DMS 273 treated with DMSO at 0.1 percent for 48 hours (cell line): ENCODE data around the gene EPHB2.
"Not testable (repeated sequence)": the region's sequence is repeated elsewhere in the genome, so short reads cannot be mapped to it uniquely, and the experiment has no call there.

ENCODE experiments used
- DNase-seq: peaks from one replicate; lab custom pipeline; 2025; lab: John Stamatoyannopoulos, UW

Gene EPHB2

DNA sequence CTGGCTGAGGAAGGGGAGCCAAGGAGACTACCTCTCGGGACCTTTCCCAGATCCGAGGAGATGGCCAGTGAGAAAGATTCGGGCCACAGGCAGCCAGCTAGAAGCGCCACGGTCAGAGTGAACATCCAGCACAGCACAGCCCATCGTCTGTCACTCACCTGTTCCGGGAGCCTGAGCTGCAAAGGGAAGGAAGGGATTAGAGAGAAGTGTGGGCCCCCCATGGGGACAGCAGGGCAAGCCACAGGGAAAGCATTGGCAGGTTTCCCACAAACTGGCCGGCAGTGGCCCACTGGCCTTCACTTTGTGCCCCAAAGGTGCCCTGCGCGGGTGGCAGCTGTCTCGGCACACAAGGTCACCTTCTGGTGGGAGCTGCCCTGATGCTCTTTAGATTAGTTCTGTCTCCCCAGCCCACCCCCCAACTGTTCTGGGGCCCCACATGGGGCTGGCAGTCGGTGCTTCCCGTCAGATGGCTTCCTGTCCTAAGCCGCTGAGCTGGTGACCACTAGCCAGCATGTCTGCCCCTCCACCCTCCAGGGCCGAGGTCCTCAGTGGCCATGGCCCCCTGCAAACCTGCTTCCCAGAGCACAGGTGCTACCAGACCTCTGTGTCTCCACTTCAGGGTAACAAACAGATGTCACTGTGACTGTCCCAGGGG lies 205.3 kb downstream of the EPHB2 start:
- no peak for DNase-seq

DNA sequence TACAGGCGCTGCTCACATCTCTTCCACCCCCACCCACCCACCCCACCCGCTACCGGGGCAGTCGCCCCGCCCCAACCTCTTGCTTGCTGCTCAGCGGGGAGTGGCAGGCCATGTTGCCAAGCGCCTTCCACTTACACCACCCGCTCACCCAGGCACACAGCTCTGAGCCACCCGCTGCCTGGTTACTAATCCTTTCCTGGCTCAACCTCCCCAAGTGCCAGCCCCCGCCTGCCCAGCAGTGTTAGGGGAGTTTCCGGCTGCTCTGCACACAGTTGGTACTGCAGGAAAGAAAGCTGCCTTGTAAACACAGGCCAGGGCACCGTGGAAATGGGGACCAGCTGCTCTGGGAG lies 205.8 kb downstream of the EPHB2 start:
- no peak for DNase-seq

DNA sequence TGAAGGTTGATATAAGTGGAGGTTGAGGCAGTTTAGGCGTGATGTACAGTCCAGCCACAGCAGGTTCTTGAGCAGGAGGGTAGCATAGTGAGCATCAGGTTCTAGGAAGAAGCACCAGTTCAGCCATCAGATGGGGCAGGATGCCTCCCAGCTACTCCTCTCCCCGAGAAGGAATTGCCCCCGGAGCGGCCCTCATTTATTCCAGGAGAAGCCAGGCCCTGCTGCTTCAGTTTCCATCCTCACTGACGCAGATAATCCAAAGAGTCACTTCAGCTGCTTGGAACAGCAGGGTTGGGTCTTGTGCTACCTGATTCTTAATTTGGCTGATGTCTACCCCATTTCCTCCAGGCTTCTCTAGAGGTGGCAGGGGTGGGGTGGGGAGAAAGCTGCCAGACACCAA lies 207.3 kb downstream of the EPHB2 start:
- DNase-seq = no peak

DNA sequence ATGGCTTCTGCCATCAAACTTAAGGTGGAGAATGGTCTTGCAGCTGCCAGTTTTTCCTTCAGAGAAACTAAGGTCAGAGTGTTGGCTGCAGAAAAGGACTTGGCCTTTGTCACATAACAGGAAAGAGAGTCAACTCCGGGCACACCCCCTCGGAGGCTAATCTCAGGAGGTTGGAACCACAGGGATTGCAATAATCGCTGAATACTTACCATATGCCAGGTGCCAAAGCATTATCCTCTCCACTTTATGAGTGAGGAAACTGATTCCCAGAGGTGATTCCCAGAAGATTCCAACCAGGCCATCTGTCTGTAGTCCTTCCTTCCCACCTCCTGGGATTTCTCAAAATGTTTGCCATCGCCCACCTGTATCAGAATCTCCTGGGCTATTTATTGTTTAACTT lies 208.0 kb downstream of the EPHB2 start:
- DNase-seq = no peak

DNA sequence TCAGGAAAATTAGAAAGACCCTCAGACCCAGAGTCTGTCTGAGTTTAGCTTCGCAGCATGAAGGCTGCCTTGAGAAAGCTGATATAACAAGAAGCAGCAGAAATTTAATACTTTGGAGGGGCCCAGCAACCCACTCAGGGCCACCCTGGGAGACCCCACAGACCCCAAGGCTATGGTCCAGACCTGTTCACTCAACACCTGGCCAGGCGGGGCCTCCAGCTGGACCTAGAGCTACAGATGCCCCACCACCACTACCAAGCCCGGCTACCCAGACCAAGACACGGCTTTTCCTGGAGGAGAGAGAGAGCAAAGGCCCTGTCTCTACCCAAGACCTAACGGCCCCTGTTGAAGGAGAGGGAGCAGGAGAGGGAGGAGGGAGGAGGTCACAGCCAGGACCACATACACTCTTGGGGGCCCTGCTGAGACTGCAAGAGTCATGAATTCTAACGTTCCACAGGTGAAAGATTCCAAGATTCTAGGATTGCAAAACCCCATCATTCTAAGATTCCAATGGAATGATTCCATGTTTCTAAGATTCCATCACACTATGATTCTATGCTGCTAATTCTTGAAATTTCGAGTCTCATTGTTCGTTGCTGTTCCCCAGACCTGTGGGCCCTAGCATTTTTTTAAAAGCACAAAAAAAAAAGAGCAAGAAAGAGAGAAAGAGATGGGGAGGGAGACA lies 208.8 kb downstream of the EPHB2 start:
- no peak for DNase-seq

DNA sequence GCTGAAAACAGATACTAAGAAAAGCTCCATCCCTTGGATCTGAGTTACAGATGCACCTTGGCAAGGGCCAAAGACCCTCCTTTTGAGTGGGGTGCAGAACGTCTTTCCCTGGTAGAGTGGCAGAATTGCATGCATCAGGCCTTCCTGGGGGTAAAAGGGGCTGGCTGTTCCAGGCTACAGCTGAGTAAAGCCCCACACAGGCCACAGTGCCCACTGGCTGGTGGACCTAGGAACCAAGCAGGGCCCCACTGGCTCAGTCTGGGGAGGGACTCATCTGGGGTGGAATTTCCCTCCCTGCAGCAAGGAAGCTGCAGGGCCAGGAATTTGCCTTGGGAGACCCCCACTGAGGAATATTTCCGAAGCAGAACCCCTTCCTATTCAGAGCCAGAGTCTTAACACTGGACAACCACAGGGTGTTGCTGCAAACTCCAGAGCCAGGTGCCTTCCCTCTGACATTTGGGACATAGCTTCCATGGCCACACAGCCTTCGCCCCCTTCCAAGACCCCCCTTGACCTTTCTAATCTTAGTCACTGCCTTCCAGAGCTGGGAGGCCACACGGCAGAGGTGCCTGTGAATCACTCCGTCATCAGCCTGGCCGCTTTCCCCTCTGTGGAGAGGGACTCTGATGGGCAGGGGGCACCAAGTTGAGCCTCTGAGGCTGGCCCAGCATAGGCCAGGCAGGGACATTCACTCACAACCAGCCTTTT lies 209.5 kb downstream of the EPHB2 start:
- DNase-seq = no peak

DNA sequence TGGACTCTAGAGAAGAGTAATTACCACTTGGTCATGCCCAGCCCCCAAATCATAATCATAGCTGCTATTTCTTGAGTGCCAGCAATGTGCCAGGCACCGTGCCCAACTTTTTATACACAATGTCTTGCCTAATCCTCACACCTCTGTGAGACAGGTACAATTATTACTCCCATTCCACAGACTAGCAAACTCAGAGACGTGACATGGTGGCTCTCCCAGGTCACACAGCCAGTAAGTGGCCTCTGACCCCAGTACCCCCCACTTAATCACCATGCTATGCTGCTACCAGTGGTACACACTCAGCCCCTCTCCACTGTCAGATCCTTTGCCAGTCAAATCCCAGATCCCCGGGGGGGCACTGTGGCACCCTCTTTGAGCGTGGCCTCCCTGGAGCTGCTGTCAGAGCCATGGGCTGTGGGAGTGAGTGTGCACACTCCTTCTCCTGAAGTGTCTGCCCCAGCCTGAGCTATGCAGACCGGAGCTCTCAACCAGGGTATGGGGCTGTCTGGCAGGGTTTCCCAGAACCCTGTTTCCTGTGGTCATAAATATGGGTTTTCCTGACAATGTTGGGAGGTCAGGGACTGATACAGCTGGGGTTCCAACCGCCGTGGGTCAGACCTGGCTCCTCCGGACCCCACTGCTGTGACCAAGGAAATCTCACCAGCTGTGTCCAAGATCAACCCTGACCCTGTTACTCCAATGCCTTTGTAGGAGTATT lies 210.3 kb downstream of the EPHB2 start:
- no peak for DNase-seq

DNA sequence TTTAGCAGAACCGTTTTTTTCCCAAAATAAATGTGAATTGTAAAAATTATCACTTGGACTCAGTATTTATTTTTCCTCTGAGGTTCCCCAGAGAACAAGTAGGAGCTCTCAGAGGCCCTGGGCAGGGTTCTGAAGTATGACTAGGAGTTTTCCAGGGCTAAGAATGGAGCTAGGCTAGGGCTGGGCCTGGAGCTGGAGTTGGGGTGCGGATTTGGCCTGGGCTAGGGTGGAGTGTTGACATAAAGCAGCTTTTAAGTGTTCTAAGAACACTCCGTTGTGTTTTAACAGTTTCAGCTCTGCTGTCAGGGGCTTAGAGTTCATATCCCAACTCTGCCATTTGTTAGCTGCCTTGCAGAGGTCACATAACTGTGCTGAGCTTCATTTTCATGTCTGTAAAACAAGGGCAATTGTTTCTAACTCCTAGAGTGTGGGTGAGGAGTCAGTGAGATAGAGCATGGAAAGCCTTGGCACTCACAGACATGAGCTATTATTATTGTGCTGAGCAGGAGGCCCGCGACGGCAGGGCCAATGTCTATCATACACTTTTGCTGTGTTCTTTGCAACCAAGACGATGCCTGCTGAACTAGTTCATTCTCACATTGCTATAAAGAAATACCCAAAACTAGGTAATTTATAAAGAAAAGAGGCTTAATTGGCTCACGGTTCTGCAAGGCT lies 210.9 kb downstream of the EPHB2 start:
- no peak for DNase-seq

DNA sequence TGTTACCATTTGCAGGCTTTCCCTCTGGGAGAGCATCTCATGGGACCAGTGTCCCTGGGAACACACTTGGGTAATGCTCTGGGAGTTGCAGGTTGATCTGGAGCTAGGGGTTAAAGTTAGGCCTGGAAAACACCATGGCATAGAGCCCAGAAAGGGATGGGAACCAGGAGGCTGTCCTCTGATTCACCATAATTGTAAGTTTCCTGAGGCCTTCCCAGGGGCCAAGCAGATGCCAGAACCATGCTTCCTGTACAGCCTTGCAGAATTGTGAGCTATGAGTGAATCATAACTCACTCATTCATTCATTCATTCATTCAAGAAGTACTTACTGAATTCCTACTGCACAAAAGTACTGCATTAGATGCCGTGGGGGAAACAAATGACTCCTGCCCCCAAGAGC lies 212.0 kb downstream of the EPHB2 start:
- no peak for DNase-seq

DNA sequence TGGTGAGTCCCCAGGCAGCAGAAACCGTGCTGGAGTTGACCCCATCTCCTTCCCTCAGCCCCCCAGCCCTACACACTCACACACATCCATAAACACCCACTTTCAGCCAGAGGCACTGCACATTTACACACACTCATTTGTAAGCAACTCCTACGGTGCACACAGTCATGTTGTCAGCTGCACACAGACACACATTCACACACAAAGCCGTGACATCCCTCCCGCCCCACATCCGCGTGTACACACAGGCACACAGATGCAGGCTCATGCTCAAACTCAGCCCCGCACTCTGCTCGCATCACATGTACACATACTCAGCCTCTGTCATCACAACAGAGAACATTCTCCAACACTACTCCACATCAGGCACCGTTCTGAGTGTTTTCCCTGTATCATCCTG lies 214.5 kb downstream of the EPHB2 start:
- no peak for DNase-seq

DNA sequence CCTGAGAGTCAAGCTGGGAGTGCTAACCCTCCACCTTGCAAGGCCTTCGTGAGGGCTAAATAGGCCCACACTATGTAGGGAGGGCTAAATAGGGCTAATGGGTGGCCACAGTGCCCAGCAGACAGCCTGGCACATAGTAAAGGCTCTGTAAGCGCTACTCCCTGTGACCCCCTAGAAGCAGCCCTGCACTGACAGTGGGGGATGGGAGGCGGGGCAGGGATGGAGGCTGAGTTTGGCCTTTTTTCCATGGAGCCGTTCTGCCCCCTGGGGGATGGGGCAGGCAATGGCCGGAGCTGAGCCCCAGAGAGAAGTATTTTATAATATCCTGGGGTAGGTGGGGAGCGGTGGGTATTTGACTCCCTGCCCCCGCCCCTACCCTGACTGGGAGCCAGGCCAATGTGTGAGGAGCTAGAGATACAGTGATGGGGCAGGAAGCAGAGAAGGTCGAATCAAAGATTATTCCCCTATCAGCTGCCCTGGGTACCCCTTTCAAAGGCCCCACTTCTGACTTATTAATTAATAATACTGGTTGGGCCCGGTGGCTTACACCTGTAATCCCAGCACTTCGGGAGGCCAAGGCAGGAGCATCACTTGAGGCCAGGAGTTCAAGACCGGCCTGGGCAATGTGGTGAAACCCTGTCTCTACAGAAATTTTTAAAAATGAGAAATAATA lies 219.7 kb downstream of the EPHB2 start:
- DNase-seq = no peak

DNA sequence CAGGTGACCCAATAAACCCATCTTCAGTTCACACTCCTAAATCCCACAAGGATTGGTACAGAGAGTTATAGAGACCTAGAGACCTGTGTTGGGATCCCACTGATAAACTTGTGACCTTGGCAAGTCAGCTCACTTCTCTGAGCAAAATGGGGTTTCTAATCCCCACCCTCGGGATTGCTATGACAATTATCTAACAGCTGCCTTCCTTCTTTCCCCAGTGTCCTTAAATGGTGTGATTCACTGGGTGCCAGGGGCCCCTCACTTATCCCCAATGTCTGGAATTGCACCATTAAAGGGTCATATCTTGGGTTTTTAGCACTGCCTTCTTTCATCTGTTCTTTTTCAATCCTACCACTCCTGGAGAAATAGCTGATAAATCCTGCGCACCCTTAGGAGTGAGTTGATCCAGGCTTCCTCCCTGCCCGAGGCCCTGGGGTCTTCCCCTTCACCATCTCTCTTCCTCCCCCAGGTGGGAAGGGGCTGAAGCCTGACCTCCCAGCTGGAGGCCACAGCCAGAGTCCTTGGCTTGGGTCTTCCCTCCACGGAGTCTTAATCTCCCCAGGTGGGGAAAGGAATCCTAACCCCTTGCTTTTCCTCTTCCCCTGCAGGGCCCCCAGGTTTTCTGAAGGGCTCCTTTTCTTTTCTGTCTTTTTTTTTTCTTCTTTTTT lies 222.3 kb downstream of the EPHB2 start:
- DNase-seq = no peak

DNA sequence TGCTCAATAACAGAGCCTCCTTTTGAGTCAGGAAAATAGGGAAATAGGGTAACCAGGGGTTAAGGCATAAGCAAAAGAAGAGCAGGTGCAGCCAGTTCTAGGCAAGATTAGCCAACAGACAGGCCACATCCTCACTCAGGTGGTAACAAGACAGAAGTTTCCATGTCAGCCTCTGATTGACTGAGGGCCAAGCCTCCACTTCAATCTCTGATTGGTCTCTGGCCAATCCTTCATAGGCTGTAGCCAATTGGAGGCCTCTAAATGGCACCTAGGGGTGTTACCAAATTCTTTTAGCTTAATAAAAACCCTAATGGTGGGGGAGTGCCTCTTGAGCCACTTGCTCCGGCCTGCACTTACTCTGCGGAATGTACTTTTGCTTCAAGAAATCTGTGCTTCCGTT lies 224.8 kb downstream of the EPHB2 start:
- DNase-seq = no peak

DNA sequence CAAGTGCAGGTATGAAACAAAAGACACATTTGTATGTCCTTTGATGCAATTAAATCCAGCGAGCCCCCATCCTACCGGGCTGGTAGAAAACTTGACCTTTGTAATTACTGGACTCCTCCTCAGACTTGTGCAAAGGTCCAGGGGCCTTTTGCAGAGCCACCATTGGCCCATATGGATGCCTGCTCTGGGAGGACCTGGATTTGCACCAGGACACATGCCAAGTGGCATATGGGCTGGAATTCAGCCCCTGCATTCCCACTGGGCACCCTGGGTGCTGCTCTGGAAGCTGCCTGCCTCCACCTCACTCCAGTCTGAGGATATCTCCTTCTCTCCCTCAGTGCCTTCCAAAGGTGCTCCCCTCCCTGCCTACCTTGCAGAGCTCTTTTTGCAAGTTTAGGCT lies 226.0 kb downstream of the EPHB2 start:
- no peak for DNase-seq

DNA sequence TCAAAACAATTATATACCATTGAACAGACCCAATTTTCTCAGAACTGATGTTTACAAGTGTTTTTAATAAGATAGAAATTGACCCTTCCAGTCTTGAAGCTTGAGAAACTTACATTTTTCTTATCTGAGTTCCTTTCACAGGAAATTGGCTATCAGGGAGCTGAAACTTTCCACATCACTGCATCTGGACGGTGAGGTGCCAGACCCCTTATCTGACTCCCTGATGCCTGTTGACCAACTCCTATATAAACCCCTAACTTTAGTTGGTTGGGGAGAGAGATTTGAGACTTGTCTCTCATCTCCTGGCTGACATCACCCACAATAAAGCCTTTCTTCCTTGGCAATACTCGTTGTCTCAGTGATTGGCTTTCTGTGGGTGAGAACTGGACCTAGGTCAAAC lies 230.6 kb downstream of the EPHB2 start:
- DNase-seq = no peak

DNA sequence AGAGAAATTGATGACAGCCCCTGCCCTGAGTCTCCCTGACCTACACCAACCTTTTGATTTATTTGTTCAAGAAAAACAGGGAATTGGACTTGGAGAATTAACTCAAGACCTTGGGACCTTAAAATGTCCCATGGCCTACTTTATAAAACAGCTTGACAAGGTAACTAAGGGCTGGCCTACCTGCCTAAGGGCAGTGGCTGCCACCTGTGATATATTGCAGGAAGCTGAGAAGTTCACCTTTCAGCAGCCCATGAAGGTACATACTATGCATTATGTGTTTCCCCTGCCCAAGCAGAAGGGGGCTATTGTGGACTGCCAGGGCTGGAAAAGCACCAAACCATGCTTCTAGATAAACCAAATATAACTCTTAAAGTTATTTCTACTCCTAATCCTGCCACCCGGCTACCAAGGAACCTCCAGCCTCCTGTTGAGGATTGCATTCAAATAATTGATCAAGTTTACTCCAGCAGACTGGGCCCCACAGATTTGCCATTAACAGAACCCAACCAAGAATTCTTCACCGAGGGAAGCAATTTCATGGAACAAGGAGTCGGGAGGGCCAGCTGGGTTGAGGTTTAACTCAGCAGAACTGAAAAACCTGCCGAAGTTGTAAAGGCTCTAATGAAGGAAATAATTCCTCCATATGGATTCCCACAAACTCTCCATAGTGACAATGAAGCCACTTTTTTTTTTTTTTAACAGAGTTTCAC lies 233.9 kb downstream of the EPHB2 start:
- DNase-seq = no peak

DNA sequence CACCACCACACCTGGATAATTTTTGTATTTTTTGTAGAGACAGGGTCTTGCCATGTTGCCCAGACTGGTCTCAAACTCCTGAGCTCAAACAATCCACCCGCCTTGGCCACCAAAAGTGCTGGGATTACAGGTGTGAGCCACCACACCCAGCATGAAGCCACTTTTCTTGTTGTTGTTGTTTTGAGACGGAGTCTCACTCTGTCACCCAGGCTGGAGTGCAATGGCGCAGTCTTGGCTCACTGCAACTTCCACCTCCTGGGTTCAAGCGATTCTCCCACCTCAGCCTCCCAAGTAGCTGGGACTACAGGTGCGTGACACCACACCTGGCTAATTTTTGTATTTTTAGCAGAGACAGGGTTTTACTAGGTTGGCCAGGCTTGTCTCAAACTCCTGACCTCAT lies 234.5 kb downstream of the EPHB2 start:
- DNase-seq = not testable (repeated sequence)

DNA sequence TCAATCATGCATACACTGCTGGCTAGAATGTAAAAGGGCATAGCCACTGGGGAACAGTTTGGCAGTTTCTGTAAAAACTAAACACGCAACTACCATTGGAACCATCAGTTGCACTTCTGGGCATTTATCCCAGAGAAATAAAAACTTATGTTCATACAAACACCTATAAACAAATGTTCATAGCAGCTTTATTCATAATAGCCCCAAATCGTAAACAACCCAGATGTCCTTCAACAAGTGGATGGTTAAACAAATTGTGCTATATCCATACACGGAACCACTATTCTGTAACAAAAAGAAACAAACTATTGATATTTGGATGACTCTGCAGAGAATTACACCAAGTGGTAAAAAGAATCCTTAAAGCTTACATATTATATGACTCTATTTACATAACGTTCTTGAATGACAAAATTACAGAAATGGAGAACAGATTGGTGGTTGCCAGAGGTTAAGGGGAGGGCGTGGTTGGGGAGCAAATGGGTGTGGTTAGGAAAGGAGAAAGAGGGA lies 239.2 kb downstream of the EPHB2 start:
- DNase-seq = no peak

DNA sequence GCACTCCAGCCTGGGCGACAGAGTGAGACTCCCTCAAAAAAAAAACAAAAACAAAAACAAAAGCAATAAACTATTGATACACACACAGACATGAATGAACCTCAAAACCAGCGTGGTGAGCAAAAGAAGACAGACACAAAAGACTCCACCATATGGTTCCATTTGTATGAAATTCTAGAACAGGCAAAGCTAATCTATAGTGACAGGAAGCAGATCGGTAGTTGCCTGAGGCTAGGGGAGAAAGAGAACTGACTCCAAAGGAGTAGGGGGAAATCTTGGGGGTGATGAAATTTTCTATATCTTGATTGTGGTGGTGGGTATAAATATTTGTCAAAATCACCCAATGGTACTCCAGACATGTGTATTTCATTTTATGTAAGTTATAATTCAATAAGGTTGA lies 241.2 kb downstream of the EPHB2 start:
- DNase-seq = no peak

DNA sequence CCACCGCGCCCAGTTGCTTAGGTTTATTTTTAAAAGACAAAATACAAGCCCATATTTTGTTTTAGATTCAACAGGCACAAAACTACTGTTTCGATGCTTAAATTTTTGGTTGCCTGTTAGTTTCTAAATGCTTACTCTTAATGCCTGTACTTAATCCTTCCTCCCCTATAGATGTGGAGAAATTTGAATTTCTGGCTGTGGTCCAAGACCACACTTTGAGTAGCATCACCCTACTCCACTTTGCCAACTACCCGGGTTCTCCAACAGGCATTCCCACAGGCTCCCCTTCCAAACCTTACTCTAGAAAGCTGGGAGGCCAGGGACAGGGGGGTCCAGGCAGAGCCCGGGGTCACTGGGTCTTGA lies 242.0 kb downstream of the EPHB2 start:
- DNase-seq = no peak
